GM12892 (cell line): ENCODE results near the gene UGT1A3.

Experiments used
- DNase-seq: peaks from one replicate; pipeline ENCODE4 v3.0.0; 2011; ENCODE audit not compliant: insufficient read length
- FAIRE-seq: peaks from 2 replicates; lab custom pipeline; 2011; peaks lifted over from hg19 to GRCh38; lab: Jason Lieb, UNC
- POLR2A ChIP-seq: IDR thresholded peaks from 2 replicates; pipeline ENCODE4 v1.6.1; 2011; ENCODE audit warnings: low read depth, low read length, control low read depth
- POLR2AphosphoS5 ChIP-seq: IDR thresholded peaks from 2 replicates; pipeline ENCODE4 v1.6.1; 2011; ENCODE audit warnings: low read depth, low read length, control low read depth
- TAF1 ChIP-seq: IDR thresholded peaks from 2 replicates; pipeline ENCODE4 v1.6.1; 2011; ENCODE audit warnings: low read depth, mild to moderate bottlenecking, control low read depth, low read length, borderline replicate concordance

Gene UGT1A3

GRCh38 chr2:233807215-233807865 is 78.5 kb downstream of the UGT1A3 start:
- FAIRE-seq (no peak), DNase-seq (no peak)
- TF ChIP-seq POLR2A (no peak), TAF1 (no peak), POLR2AphosphoS5 (no peak)

- DNase-seq (no peak), FAIRE-seq (no peak)
- TF ChIP-seq POLR2A (no peak), TAF1 (no peak), POLR2AphosphoS5 (no peak)
Observed at GRCh38 chr2:233807966-233808935, 79.4 kb downstream of the UGT1A3 start.

- DNase-seq (no peak), FAIRE-seq (no peak)
- TF ChIP-seq POLR2A (no peak), POLR2AphosphoS5 (no peak), TAF1 (no peak)
Observed at GRCh38 chr2:233810385-233810784, 81.5 kb downstream of the UGT1A3 start.

DNA sequence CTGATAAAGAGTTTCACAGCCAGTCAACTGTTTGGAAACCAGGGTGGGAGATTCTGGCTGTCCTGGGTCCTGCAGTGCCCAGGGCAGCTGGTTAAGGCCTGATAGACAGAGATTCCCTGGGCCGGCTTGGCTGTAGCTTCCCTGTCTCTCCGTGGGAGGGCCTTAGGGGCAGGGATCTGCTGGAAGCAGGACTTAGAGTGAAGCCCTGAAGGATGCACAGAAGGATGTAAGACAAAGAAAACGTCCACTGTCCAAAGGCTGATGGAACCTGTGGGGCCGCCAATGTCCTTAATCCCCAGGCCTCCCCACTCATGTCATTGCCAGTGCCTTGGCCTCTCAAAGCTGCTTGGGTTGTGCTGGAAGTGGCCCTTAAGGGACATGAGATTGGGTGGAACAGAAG is 82.2 kb downstream of the UGT1A3 start:
- no peak for TF ChIP-seq POLR2A
- no peak for TF ChIP-seq TAF1
- no peak for TF ChIP-seq POLR2AphosphoS5
- DNase-seq (no peak), FAIRE-seq (no peak)

DNA sequence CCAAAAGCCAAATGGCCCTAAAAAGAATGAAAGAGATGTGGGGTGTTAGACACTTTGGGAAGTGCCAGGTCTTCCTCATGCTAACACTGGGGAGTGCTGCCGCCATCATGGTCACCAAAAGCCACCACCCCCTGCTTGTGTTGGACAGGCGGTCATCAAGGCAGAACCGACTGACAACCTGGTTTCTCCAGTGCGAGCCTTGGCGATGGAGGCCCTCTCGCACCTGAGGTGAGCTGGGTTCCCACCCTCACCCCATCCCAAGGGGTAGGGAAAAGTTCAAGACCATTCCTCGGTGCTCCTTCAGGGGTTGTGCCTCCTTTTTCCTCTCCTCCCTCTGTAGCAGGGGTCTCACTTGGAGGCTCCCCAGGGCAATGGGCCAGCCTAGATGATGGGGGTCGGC is 82.9 kb downstream of the UGT1A3 start:
- FAIRE-seq: no peak
- TF ChIP-seq POLR2A (no peak), TAF1 (no peak), POLR2AphosphoS5 (no peak)
- DNase-seq: no peak

DNA sequence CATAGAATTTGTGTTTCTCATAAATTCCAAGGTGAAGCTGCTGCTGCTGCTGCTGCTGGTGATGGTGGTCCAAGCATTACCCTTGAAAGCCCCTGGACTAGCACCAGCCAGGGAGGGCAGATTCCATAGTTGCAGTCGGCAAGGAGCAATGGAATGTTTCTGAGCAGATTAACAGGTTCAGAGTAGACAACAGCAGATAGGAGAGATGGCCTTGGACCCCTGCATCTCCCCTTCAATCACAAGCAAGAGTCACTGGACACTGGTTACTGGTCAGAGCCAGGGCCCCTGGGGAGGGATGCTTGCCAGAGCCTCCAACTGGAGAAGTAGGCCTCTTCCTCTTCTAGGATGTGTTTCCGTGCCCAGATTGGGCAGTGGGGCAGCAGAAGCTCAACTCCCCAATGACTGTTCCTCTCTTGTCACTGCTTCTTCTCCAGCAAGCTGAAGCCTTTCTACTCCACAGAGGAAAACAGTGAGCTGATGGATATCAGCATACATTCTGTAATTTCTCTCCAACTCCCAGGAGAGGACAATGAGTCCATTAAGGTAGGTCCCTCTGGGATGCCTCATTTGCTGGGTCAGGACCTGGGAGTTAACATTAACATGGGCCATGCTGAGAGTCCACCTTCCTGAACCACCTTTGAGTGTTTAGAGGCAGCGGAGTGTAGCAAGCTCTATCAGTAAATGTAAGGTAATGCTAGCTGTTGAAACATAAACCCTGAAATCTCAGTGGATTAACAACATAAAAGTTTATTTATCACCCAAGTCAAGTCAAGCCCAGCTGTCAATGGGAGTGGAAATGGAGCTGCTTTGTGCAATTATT is 84.6 kb downstream of the UGT1A3 start:
- FAIRE-seq (no peak), DNase-seq (no peak)
- TF ChIP-seq POLR2AphosphoS5: no peak
- TF ChIP-seq POLR2A: no peak
- TF ChIP-seq TAF1: no peak

GRCh38 chr2:233814056-233814835 is 85.4 kb downstream of the UGT1A3 start:
- FAIRE-seq (no peak), DNase-seq (no peak)
- no peak for TF ChIP-seq POLR2A
- no peak for TF ChIP-seq POLR2AphosphoS5
- no peak for TF ChIP-seq TAF1

DNA sequence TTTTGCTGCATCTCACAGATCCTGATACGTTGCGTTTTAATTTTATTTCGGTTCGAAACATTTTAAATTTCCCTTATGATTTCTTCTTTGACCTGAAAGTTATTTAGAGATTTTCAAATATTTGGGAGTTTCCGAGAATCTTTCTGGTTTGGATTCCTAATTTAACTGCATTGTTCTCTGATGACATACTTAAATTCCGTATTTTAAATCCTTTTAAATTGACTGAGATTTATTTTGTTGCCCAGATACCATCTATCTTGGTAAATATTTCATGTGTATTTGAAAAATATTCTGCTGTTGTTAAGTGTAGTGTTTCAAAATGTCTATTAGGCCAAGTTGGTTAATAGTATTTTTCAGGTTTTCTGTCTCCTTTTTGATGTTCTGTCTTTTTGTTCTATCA is 87.0 kb downstream of the UGT1A3 start:
- FAIRE-seq (no peak), DNase-seq (no peak)
- no peak for TF ChIP-seq TAF1
- no peak for TF ChIP-seq POLR2A
- TF ChIP-seq POLR2AphosphoS5: no peak

DNA sequence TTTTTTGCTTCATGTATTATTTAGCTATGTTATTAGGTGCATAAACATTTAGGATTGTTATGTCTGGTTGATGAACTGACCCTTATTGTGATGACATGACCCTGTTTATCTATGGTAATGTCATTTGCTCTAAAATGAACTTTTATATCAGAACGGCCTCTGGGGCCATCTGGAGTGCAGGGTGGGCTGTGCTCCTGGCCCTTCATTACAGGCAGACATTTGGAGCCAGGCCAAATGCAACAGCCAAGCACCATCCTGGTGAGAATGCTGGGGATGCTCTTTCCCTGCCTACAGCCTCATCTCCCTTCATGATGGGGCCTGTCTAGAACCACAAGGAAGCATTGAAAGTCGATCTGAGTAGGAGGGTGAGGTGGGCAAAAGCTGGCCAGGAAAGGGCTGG is 87.5 kb downstream of the UGT1A3 start:
- no peak for DNase-seq
- no peak for FAIRE-seq
- TF ChIP-seq TAF1 (no peak), POLR2AphosphoS5 (no peak), POLR2A (no peak)

GRCh38 chr2:233816771-233817170 is 87.9 kb downstream of the UGT1A3 start:
- TF ChIP-seq POLR2A: no peak
- no peak for TF ChIP-seq TAF1
- TF ChIP-seq POLR2AphosphoS5: no peak
- FAIRE-seq (no peak), DNase-seq (no peak)
